Upper lobe of right lung (tissue), 1 donor: ENCODE measurements around the gene AMIGO2. TPM values are rescaled to one million over a fixed set of nuclear protein-coding genes. Genes with fewer than 3 reads are reported as not detected.

ENCODE experiments used
- ATAC-seq: fragments of 200-7000 bp; cut with Tn5 transposase; one replicate; pipeline ENCODE4 v1.9.1; 2020; ENCODE audit warnings: mild to moderate bottlenecking, moderate library complexity
- DNase-seq: peaks from one replicate; pipeline ENCODE4 v3.0.0-alpha.2; 2020
- H3K27ac ChIP-seq: fragments of 200-600 bp; one replicate; pipeline ENCODE4 v1.8.0; 2022
- H3K27me3 ChIP-seq: fragments of 200-600 bp; one replicate; pipeline ENCODE4 v1.8.0; 2022; ENCODE audit warnings: mild to moderate bottlenecking
- H3K36me3 ChIP-seq: fragments of 200-600 bp; one replicate; pipeline ENCODE4 v1.8.0; 2022
- H3K4me1 ChIP-seq: fragments of 200-600 bp; one replicate; pipeline ENCODE4 v1.8.0; 2022
- H3K4me3 ChIP-seq: fragments of 200-600 bp; one replicate; pipeline ENCODE4 v1.8.0; 2022; ENCODE audit warnings: mild to moderate bottlenecking
- H3K9me3 ChIP-seq: fragments of 200-600 bp; one replicate; pipeline ENCODE4 v1.8.0; 2022
- intact Hi-C: fragments of 100-400 bp; cut with DNase I; formaldehyde crosslinking; loops from one replicate; pipeline ENCODE4 v1.11.0; 2022
- total RNA-seq: library from RNA; stranded (reverse); fragmentation: NEBNext Ultra II Directional; extraction: Animal tissue kit (Norgen Biotek cat#: 25700); gene quantifications from one replicate; pipeline ENCODE4 v1.2.1, GENCODE V29; 2021
- TF ChIP-seq, protein P1 (sequence below): fragments of 200-600 bp; IDR thresholded peaks from one replicate; pipeline ENCODE4 v1.8.0; 2022; ENCODE audit warnings: antibody characterized with exemption
- donor health status: DM: no; HTN: yes; CAD: no; lungs with severe emphysema.

Gene AMIGO2
- total RNA-seq, 1 donor from 2014 or later = 22.8 TPM

DNA sequence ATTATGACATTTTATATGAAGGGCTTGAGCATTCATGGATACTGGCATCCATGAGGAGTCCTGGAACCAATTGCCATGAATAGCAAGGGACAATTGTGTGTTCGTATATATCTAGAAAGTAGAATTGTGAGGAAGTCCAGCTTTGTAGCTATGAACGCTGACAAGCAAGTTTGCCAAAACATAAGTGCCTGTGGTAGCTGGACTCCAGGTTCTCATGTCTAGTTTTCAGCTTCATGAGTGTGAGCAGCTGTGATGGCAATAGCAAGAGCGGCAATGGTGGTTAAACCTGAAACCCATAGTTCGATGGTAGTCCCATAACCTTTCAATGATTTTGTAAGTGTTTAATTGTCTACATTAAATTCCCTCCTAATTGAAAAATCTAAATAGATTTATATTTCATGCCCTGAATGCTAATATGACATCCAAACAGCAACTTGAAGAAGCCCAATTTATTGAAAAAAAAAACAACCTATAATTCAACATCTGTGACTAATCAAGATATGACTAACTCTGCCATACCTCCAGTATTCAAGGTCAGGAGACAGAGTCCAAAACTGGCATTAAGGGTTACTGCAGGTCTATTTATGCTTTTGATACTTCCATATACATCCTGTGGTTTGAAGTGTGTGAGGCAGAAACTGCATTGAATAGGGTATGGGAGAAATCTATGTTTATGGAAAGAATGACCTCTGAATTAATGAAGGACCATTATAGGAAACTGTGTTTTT lies 50.6 kb downstream of the AMIGO2 start:
- Histone ChIP-seq H3K4me1 (peaks cover 9% of the 10 kb centered on the region), H3K27ac (no peak overlapping the region), H3K9me3 (no peaks in the 10 kb centered on the region), H3K36me3 (no peaks in the 10 kb centered on the region), H3K4me3 (no peak overlapping the region), H3K27me3 (no peaks in the 10 kb centered on the region)
- ATAC-seq (no peak), DNase-seq (no peak)
- intact Hi-C loops = no loop called here
- TF ChIP-seq, protein P1, sequence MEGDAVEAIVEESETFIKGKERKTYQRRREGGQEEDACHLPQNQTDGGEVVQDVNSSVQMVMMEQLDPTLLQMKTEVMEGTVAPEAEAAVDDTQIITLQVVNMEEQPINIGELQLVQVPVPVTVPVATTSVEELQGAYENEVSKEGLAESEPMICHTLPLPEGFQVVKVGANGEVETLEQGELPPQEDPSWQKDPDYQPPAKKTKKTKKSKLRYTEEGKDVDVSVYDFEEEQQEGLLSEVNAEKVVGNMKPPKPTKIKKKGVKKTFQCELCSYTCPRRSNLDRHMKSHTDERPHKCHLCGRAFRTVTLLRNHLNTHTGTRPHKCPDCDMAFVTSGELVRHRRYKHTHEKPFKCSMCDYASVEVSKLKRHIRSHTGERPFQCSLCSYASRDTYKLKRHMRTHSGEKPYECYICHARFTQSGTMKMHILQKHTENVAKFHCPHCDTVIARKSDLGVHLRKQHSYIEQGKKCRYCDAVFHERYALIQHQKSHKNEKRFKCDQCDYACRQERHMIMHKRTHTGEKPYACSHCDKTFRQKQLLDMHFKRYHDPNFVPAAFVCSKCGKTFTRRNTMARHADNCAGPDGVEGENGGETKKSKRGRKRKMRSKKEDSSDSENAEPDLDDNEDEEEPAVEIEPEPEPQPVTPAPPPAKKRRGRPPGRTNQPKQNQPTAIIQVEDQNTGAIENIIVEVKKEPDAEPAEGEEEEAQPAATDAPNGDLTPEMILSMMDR = no peak

DNA sequence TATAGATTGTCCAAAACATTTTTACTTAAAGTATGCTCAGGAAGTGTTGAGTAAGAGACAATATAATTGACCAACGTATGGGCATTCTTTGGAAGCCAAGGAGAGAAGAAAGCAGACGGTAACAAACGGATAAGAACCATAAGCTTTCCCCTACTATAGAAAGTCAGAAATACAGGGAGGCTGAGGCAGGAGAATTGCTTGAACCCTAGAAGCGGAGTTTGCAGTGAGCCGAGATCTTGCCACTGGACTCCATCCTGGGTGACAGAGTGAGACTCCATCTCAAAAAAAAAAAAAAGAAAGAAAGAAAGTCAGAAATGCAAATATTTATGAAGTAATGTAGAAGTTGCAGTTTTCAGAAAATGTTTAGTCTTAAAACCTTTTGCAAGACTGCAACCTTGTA lies 51.6 kb downstream of the AMIGO2 start:
- no peaks in the 10 kb centered on the region for H3K9me3 ChIP-seq
- peaks cover 6% of the 10 kb centered on the region for H3K4me1 ChIP-seq
- H3K4me3 ChIP-seq = no peak overlapping the region
- intact Hi-C loops = no loop called here
- DNase-seq (no peak), ATAC-seq (no peak)
- TF ChIP-seq, protein P1 = no peak
- H3K36me3 ChIP-seq = no peaks in the 10 kb centered on the region
- H3K27me3 ChIP-seq = no peaks in the 10 kb centered on the region
- H3K27ac ChIP-seq = no peak overlapping the region

Other genes starting within 250 kb of the AMIGO2 start
- gene PCED1B, start 338 bp downstream of the AMIGO2 start, total RNA-seq = 7.6 TPM